ENCODE data around the gene PCLO.

The PCLO gene

DNA sequence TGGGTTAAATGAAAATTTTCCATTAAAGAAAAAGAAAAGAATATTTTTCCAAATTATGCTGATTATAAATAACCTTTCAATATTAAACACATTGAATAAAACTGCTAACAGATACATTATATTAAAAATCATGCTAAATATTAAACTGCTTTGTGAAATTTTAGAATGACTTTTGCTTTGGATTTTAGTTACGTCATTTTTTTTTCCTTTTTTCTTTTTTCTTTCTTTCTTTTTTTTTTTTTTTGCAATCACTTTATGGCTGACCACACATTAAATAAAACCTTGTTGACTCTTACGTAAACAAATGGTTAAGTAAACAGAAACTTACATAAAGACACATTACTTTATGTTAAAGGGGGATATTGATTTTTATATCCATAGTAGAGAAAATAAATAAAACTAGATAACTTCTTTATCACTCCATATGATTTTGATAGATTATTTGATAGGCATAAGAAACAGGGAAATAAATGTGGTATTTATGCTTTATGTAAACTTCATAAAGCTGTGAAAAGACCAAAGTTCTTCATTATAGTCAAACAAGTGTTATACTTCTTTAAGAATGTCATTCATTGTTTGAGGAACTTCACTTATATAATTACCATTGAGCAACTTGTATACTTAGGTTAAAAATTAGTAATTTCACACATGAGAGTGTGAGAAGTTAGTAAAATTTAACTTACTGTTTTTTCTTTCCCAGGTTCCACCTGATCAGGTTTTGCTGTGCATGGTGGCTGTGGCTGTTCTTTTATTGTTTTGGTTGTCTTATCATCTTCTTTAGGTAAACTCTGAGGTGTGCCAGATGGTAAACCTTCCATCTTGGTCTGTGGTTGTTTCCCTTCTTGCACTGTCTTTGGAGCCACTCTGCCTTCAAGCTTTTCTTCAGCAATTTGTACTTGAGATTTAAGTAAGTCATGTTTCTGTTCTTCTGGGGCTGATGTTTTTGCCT lies 197.3 kb downstream of the PCLO start:
- no peak overlapping the region for H2AFZ ChIP-seq
- H3K27ac ChIP-seq = no peak overlapping the region
- H3K4me2 ChIP-seq (ENCODE audit: low read length) = no peak overlapping the region
- no peaks in the 10 kb centered on the region for H3K36me3 ChIP-seq (ENCODE audit: control insufficient read depth, insufficient read depth, low read length)
- H3K9ac ChIP-seq = no peak overlapping the region
- TF ChIP-seq, protein P1, sequence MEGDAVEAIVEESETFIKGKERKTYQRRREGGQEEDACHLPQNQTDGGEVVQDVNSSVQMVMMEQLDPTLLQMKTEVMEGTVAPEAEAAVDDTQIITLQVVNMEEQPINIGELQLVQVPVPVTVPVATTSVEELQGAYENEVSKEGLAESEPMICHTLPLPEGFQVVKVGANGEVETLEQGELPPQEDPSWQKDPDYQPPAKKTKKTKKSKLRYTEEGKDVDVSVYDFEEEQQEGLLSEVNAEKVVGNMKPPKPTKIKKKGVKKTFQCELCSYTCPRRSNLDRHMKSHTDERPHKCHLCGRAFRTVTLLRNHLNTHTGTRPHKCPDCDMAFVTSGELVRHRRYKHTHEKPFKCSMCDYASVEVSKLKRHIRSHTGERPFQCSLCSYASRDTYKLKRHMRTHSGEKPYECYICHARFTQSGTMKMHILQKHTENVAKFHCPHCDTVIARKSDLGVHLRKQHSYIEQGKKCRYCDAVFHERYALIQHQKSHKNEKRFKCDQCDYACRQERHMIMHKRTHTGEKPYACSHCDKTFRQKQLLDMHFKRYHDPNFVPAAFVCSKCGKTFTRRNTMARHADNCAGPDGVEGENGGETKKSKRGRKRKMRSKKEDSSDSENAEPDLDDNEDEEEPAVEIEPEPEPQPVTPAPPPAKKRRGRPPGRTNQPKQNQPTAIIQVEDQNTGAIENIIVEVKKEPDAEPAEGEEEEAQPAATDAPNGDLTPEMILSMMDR (IDR thresholded peaks at IDR 0.05) = no peak
- no peaks in the 10 kb centered on the region for H3K4me1 ChIP-seq
- no peaks in the 10 kb centered on the region for H3K9me3 ChIP-seq (ENCODE audit: control insufficient read depth, low read length)
- no peak overlapping the region for H3K4me3 ChIP-seq (ENCODE audit: low read depth, low read length)
- no peaks in the 10 kb centered on the region for H3K27me3 ChIP-seq (ENCODE audit: control insufficient read depth, insufficient read depth, low read length)
- H3K79me2 ChIP-seq = no peaks in the 10 kb centered on the region

DNA sequence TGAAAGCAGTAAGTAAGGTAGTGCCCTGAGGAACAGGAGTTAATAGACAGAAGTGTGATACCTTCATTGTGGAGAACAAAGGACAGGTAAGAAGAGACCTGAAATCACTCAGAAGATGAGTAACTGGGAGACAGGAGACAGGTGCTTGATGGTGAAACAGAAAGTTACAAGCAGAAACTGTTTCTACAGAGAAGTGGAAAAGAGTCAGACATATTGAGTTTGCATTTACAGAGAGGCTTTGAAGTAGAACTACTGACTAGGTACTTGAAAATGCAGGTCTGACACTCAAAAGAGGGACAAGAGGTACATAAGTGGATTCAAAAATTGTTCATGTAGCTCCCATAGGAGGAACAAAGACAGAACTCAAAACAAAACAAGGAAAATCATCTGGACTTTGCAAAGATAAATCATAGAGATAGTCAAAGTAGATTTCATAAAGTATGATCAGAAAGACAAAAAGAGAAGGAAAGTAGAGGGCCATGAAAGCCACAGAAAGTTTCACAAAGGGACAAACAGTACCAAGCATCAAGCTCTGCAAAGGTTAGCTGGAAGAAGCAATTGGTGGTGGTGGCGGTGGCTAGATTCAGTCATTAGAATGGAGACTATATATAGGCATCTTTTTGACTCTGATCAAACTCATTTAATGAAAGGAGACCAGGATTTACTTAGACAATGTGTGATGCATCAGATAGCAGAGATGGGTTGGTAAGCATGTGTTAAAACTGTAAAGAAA lies 198.4 kb downstream of the PCLO start:
- Histone ChIP-seq H3K79me2 (no peaks in the 10 kb centered on the region), H3K27me3 (ENCODE audit: control insufficient read depth, insufficient read depth, low read length) (no peaks in the 10 kb centered on the region), H3K4me2 (ENCODE audit: low read length) (no peak overlapping the region), H3K9ac (no peak overlapping the region), H3K27ac (no peak overlapping the region), H3K4me3 (ENCODE audit: low read depth, low read length) (no peak overlapping the region), H3K4me1 (no peaks in the 10 kb centered on the region), H3K9me3 (ENCODE audit: control insufficient read depth, low read length) (no peaks in the 10 kb centered on the region), H3K36me3 (ENCODE audit: control insufficient read depth, insufficient read depth, low read length) (no peaks in the 10 kb centered on the region), H2AFZ (no peak overlapping the region)
- TF ChIP-seq, protein P1 (IDR thresholded peaks at IDR 0.05) = no peak

- Histone ChIP-seq H3K4me1 (no peaks in the 10 kb centered on the region), H3K9me3 (ENCODE audit: control insufficient read depth, low read length) (no peaks in the 10 kb centered on the region), H3K4me3 (ENCODE audit: low read depth, low read length) (no peak overlapping the region), H2AFZ (no peak overlapping the region), H3K9ac (no peak overlapping the region), H3K4me2 (ENCODE audit: low read length) (no peak overlapping the region), H3K27me3 (ENCODE audit: control insufficient read depth, insufficient read depth, low read length) (no peaks in the 10 kb centered on the region), H3K79me2 (no peaks in the 10 kb centered on the region), H3K36me3 (ENCODE audit: control insufficient read depth, insufficient read depth, low read length) (no peaks in the 10 kb centered on the region), H3K27ac (no peak overlapping the region)
- TF ChIP-seq, protein P1 (IDR thresholded peaks at IDR 0.05) = no peak
Observed at GRCh38 chr7:82961240-82961639, 201.4 kb downstream of the PCLO start.

- Histone ChIP-seq H3K27ac (no peak overlapping the region), H3K9me3 (ENCODE audit: control insufficient read depth, low read length) (no peaks in the 10 kb centered on the region), H2AFZ (no peak overlapping the region), H3K9ac (no peak overlapping the region), H3K4me1 (no peaks in the 10 kb centered on the region), H3K79me2 (no peaks in the 10 kb centered on the region), H3K4me2 (ENCODE audit: low read length) (no peak overlapping the region), H3K4me3 (ENCODE audit: low read depth, low read length) (no peak overlapping the region), H3K36me3 (ENCODE audit: control insufficient read depth, insufficient read depth, low read length) (no peaks in the 10 kb centered on the region), H3K27me3 (ENCODE audit: control insufficient read depth, insufficient read depth, low read length) (no peaks in the 10 kb centered on the region)
- TF ChIP-seq, protein P1 (IDR thresholded peaks at IDR 0.05) = no peak
Observed at GRCh38 chr7:82959528-82959927, 203.2 kb downstream of the PCLO start.
